GM10266 (cell line): ENCODE data around the gene JHY.

Source experiments
- DNase-seq: peaks from one replicate; pipeline ENCODE4 v3.0.0; 2012; ENCODE audit errors: extremely low spot score
- TF ChIP-seq, protein P1 (sequence below): IDR thresholded peaks from 2 replicates; pipeline ENCODE4 v1.5.1; 2012; ENCODE audit warnings: mild to moderate bottlenecking, low read depth; ENCODE audit not compliant: control insufficient read depth, insufficient read depth; ENCODE audit errors: missing control alignments

Gene JHY

DNA sequence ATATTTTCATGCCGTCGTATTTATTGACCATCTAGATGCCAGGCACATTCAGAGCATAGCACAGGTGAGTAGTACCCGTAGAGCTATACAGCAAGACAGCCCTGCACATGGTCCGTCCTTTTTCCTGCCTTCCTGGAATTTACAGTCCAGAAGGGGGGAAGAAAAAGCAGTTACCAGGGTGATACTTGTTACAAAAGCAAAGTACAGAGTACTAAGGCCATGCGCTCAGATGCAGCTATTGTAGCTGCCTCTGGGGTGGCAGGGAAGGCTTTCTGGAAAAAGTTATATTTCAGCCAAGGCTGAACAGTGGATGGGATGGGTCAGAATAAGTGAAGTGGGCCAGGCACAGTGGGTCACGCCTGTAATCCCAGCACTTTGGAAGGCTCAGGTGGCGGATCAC is 36.2 kb downstream of the JHY start:
- no peak for DNase-seq
- TF ChIP-seq, protein P1, sequence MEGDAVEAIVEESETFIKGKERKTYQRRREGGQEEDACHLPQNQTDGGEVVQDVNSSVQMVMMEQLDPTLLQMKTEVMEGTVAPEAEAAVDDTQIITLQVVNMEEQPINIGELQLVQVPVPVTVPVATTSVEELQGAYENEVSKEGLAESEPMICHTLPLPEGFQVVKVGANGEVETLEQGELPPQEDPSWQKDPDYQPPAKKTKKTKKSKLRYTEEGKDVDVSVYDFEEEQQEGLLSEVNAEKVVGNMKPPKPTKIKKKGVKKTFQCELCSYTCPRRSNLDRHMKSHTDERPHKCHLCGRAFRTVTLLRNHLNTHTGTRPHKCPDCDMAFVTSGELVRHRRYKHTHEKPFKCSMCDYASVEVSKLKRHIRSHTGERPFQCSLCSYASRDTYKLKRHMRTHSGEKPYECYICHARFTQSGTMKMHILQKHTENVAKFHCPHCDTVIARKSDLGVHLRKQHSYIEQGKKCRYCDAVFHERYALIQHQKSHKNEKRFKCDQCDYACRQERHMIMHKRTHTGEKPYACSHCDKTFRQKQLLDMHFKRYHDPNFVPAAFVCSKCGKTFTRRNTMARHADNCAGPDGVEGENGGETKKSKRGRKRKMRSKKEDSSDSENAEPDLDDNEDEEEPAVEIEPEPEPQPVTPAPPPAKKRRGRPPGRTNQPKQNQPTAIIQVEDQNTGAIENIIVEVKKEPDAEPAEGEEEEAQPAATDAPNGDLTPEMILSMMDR, result no peak

GRCh38 chr11:122920579-122920978 is 38.0 kb downstream of the JHY start:
- DNase-seq, result no peak
- TF ChIP-seq, protein P1, result no peak

DNA sequence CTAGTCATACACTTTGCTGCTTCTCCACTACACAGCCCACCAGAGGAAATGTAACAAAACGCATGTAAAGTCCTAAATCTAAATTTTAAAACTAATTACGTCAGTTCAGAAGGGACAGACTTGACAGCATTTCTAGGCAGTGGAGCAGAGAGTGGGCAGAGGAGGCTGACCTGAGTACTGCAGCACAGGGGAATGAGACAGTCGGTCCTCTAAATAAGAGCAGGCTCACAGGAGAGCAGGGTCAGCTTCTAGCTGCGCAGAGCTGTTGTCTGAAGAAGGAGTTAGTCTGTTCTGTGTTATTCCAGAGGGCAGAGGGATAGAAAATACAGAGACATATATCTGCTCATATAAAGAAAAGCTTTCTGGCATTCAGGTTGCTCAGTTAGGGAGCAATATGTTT is 40.3 kb downstream of the JHY start:
- no peak for DNase-seq
- TF ChIP-seq, protein P1, result no peak

DNA sequence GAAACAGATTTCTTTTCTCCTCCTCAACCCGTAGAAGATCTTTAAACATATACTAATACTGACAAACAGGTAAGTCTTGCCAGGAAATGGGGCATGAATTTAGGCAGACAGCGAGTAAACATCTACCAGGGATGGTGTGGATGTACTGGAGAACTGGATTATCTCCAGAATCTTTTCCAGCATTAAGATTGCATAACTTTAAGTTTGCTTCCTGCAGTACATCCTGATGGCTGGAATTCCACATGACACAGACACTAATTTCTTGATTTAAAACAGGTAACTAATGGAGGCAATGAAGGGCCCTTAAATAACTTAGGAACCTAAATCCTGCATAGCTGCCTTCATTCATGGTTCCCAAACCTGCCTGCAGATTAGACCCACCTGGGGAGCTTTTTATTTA is 40.7 kb downstream of the JHY start:
- TF ChIP-seq, protein P1, result no peak
- no peak for DNase-seq

GRCh38 chr11:122931510-122931909 is 49.0 kb downstream of the JHY start:
- TF ChIP-seq, protein P1, result no peak
- no peak for DNase-seq

DNA sequence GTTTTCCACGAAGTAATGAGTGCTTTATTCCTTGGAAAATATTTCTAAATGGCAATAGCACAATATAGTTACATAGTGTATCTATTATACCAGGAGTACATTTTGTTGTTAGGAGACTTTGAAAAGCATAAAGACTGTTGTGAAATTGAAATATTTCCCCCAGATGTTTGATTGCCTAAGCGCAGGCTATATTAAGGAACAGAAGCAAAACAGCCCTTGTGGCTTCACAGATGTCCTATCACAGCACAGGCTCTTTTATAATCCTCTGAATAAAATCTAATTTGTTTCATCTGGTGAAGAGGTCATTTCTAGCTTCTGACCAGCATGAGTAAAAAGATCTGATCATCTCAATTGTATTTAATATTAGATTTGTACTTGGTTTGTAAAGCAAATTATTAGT is 50.9 kb downstream of the JHY start:
- TF ChIP-seq, protein P1, result no peak
- DNase-seq, result no peak

GRCh38 chr11:122937983-122938382 is 55.4 kb downstream of the JHY start:
- DNase-seq, result no peak

More at GRCh38 chr11:122937983-122938382, 55.4 kb downstream of the JHY start:
- TF ChIP-seq, protein P1, result no peak
